Measurements from ENCODE around the gene SPDL1.
"Not testable (repeated sequence)": the region's sequence is repeated elsewhere in the genome, so short reads cannot be mapped to it uniquely, and the experiment has no call there.

Gene SPDL1

DNA sequence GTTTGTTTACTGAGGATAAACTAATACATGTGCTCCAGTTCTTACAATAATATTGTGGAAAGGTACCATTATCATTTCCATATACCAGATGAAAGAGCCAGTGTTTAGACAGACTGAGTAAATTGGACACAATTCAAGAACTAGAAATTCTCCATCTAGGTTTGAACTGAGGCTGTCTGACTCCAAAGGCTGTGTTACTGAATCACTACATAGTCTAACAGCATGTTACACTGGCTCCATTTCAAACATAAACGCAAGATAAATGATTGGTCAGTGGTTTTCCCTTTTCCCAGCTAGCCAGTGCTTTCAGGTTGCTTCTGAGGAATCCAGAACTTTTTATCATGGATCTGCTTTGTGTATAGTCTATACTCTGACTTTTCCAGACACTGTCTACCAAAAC, 8.1 kb downstream of the SPDL1 start:
- H3K4me1 Mint-ChIP-seq (ENCODE audit: low read depth): peaks cover 5% of the 10 kb centered on the region
- H3K9me3 Mint-ChIP-seq: no peaks in the 10 kb centered on the region
- H3K36me3 Mint-ChIP-seq (ENCODE audit: low read depth): peaks cover 39% of the 10 kb centered on the region
- H3K27me3 Mint-ChIP-seq (ENCODE audit: low read depth): no peaks in the 10 kb centered on the region
- H3K4me3 Mint-ChIP-seq: no peak overlapping the region
- no peak overlapping the region for H3K27ac Mint-ChIP-seq

GRCh38 chr5:169592937-169593650, 9.5 kb downstream of the SPDL1 start:
- H3K27ac Mint-ChIP-seq: no peak overlapping the region
- no peak overlapping the region for H3K4me3 Mint-ChIP-seq
- no peaks in the 10 kb centered on the region for H3K27me3 Mint-ChIP-seq (ENCODE audit: low read depth)
- no peaks in the 10 kb centered on the region for H3K9me3 Mint-ChIP-seq
- peaks cover 5% of the 10 kb centered on the region for H3K4me1 Mint-ChIP-seq (ENCODE audit: low read depth)
- H3K36me3 Mint-ChIP-seq (ENCODE audit: low read depth): peaks cover 42% of the 10 kb centered on the region

- Mint-ChIP-seq H3K27ac (no peak overlapping the region), H3K9me3 (no peaks in the 10 kb centered on the region), H3K27me3 (ENCODE audit: low read depth) (no peaks in the 10 kb centered on the region), H3K4me3 (no peak overlapping the region), H3K36me3 (ENCODE audit: low read depth) (peaks cover 42% of the 10 kb centered on the region), H3K4me1 (ENCODE audit: low read depth) (peaks cover 8% of the 10 kb centered on the region)
Measured at GRCh38 chr5:169595172-169595820, 11.7 kb downstream of the SPDL1 start.

GRCh38 chr5:169599451-169599850, 15.9 kb downstream of the SPDL1 start:
- no peak overlapping the region for H3K4me3 Mint-ChIP-seq
- H3K4me1 Mint-ChIP-seq (ENCODE audit: low read depth): peaks cover 3% of the 10 kb centered on the region
- H3K9me3 Mint-ChIP-seq: no peaks in the 10 kb centered on the region
- H3K27me3 Mint-ChIP-seq (ENCODE audit: low read depth): no peaks in the 10 kb centered on the region
- H3K27ac Mint-ChIP-seq: peak overlapping the region; percentile 16
- peaks cover 35% of the 10 kb centered on the region for H3K36me3 Mint-ChIP-seq (ENCODE audit: low read depth)

GRCh38 chr5:169602535-169602934, 19.0 kb downstream of the SPDL1 start:
- Mint-ChIP-seq H3K27ac (no peak overlapping the region), H3K27me3 (ENCODE audit: low read depth) (peaks cover 4% of the 10 kb centered on the region), H3K4me1 (ENCODE audit: low read depth) (peaks cover 3% of the 10 kb centered on the region), H3K36me3 (ENCODE audit: low read depth) (peaks cover 28% of the 10 kb centered on the region), H3K9me3 (no peaks in the 10 kb centered on the region), H3K4me3 (no peak overlapping the region)

GRCh38 chr5:169606279-169606678, 22.7 kb downstream of the SPDL1 start:
- Mint-ChIP-seq H3K27ac (no peak overlapping the region), H3K4me3 (no peak overlapping the region), H3K36me3 (ENCODE audit: low read depth) (peaks cover 12% of the 10 kb centered on the region), H3K27me3 (ENCODE audit: low read depth) (peaks cover 21% of the 10 kb centered on the region), H3K4me1 (ENCODE audit: low read depth) (no peaks in the 10 kb centered on the region), H3K9me3 (peaks cover 9% of the 10 kb centered on the region)

- H3K27ac Mint-ChIP-seq: no peak overlapping the region
- H3K4me1 Mint-ChIP-seq (ENCODE audit: low read depth): no peaks in the 10 kb centered on the region
- peaks cover 35% of the 10 kb centered on the region for H3K27me3 Mint-ChIP-seq (ENCODE audit: low read depth)
- H3K9me3 Mint-ChIP-seq: peaks cover 17% of the 10 kb centered on the region
- no peak overlapping the region for H3K4me3 Mint-ChIP-seq
- peaks cover 3% of the 10 kb centered on the region for H3K36me3 Mint-ChIP-seq (ENCODE audit: low read depth)
Measured at GRCh38 chr5:169607882-169608281, 24.3 kb downstream of the SPDL1 start.

DNA sequence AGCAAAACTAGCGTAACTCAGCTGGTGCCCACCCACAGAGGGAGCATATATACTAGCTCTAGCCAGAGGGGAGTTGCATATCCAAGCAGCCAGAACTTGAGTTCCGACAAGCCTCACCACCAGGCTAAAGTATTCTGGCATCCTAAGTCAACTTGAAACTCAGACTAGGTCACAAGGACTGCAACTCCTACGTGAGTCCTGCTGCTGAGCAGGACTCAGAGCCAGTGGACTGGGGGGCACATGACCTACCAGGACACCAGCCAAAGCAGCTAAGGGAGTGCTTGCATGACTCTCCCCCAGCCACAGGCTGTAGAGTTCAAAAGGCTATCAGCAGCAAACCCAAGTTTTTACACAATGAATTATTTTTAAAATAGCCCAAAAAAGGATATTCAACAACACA, 26.1 kb downstream of the SPDL1 start:
- H3K4me1 Mint-ChIP-seq (ENCODE audit: low read depth): no peaks in the 10 kb centered on the region

GRCh38 chr5:169610606-169611005, 27.0 kb downstream of the SPDL1 start:
- Mint-ChIP-seq H3K4me1 (ENCODE audit: low read depth) (no peaks in the 10 kb centered on the region), H3K27ac (no peak overlapping the region), H3K36me3 (ENCODE audit: low read depth) (no peaks in the 10 kb centered on the region), H3K27me3 (ENCODE audit: low read depth) (peaks cover 43% of the 10 kb centered on the region), H3K4me3 (no peak overlapping the region), H3K9me3 (peaks cover 19% of the 10 kb centered on the region)

More for the DNA sequence above, 26.1 kb downstream of the SPDL1 start:
- H3K27me3 Mint-ChIP-seq (ENCODE audit: low read depth): peaks cover 40% of the 10 kb centered on the region
- H3K9me3 Mint-ChIP-seq: peaks cover 19% of the 10 kb centered on the region
- no peak overlapping the region for H3K27ac Mint-ChIP-seq
- H3K36me3 Mint-ChIP-seq (ENCODE audit: low read depth): no peaks in the 10 kb centered on the region
- no peak overlapping the region for H3K4me3 Mint-ChIP-seq

GRCh38 chr5:169615561-169615960, 32.0 kb downstream of the SPDL1 start:
- Mint-ChIP-seq H3K36me3 (ENCODE audit: low read depth) (no peaks in the 10 kb centered on the region), H3K4me1 (ENCODE audit: low read depth) (no peaks in the 10 kb centered on the region), H3K27ac (no peak overlapping the region), H3K9me3 (peaks cover 17% of the 10 kb centered on the region), H3K4me3 (no peak overlapping the region), H3K27me3 (ENCODE audit: low read depth) (peaks cover 52% of the 10 kb centered on the region)

DNA sequence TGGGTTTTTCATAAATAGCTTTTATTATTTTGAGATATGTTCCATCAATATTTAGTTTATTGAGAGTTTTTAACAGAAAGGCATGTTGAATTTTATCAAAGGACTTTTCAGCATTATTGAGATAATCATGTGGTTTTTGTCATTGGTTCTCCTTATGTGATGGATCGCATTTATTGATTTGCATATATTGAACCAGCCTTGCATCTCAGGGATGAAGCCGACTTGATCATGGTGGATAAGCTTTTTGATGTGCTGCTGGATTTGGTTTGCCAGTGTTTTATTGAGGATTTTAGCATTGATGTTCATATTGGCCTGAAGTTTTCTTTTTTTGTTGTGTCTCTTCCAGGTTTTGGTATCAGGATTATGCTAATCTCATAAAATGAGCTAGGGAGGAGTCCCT, 40.7 kb downstream of the SPDL1 start:
- not testable (repeated sequence) for H3K27ac Mint-ChIP-seq; H3K4me3 Mint-ChIP-seq; H3K36me3 Mint-ChIP-seq (ENCODE audit: low read depth); H3K4me1 Mint-ChIP-seq (ENCODE audit: low read depth)
- Mint-ChIP-seq H3K27me3 (ENCODE audit: low read depth) (peaks cover 35% of the 10 kb centered on the region), H3K9me3 (peaks cover 14% of the 10 kb centered on the region)

DNA sequence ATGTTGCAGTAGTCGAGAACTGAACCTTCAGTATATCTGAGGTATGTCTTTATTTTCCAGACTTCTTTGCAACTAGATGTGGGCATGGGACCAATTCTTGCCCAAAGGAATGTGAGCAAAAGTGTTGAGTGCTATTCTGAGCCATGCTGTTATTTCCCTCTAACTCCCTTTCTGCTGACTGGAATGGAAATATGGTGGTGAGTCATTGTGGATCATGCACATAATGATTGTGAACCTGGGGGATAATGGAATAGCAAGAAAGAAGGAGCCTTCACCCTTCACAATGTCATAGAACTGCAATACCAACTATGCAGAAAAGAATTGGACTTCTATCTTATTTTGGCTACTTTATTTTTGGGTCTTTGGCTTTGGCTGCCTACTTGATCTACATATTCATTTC, 43.2 kb downstream of the SPDL1 start:
- no peak overlapping the region for H3K4me3 Mint-ChIP-seq
- peaks cover 14% of the 10 kb centered on the region for H3K9me3 Mint-ChIP-seq
- H3K36me3 Mint-ChIP-seq (ENCODE audit: low read depth): peaks cover 4% of the 10 kb centered on the region
- peaks cover 32% of the 10 kb centered on the region for H3K27me3 Mint-ChIP-seq (ENCODE audit: low read depth)
- H3K27ac Mint-ChIP-seq: no peak overlapping the region
- peaks cover 11% of the 10 kb centered on the region for H3K4me1 Mint-ChIP-seq (ENCODE audit: low read depth)

DNA sequence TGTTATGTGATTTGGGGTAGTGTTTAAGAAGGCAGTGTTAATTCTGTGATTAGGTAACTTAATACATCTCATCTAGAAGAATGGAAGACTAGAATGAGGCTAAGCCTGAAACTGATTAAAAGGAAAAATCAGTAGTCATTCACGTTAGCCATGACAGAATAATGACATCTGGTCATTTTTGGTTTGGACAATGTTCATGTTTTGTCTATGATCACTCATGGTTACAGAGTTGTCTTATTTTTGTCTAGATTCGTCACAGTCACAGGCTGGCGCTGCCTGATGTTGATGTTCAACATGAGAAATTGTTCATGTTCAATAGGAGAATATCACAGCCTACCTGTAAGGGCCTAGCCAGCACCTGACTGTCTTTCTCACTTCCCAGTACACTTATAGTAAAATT, 44.0 kb downstream of the SPDL1 start:
- H3K4me3 Mint-ChIP-seq: no peak overlapping the region
- H3K4me1 Mint-ChIP-seq (ENCODE audit: low read depth): peaks cover 11% of the 10 kb centered on the region
- no peak overlapping the region for H3K27ac Mint-ChIP-seq
- H3K27me3 Mint-ChIP-seq (ENCODE audit: low read depth): peaks cover 36% of the 10 kb centered on the region
- peaks cover 6% of the 10 kb centered on the region for H3K36me3 Mint-ChIP-seq (ENCODE audit: low read depth)
- H3K9me3 Mint-ChIP-seq: peaks cover 14% of the 10 kb centered on the region

GRCh38 chr5:169628892-169629291, 45.3 kb downstream of the SPDL1 start:
- peaks cover 12% of the 10 kb centered on the region for H3K9me3 Mint-ChIP-seq
- peaks cover 6% of the 10 kb centered on the region for H3K36me3 Mint-ChIP-seq (ENCODE audit: low read depth)

DNA sequence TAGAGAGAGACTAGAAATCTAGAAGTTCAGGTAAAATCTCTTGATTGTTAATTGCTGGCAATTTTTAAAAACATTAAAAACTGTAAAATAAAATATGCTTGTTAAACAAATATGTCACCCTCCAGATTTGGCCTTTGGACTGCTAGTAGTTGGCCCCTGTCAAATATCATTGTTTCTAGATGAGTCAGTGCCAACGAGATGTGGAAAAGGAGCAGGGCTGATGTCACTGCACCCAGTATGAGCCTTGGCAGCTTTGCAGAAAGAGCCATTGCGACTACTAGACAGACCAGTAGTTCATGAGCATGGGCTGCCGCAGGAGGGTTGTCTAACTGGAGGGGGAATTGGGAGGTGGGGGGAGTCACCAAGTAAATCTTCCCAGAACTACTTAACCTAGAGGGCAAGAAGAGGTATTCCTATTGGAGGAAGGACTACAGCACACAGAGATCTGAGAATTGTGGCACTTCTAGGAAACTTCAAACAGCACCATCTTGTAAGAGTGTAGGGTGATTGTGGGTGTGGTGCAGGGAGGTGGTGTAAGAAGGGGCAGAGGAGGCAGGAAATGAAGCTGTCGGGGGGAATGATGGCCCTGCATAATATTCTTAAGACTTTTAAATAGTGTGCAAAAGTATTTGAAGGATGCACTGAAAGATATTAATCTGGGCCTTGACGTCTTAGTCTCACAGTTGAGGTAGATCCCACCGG, 46.4 kb downstream of the SPDL1 start:
- Mint-ChIP-seq H3K9me3 (peaks cover 8% of the 10 kb centered on the region), H3K4me1 (ENCODE audit: low read depth) (peaks cover 6% of the 10 kb centered on the region), H3K27me3 (ENCODE audit: low read depth) (peaks cover 28% of the 10 kb centered on the region), H3K36me3 (ENCODE audit: low read depth) (peaks cover 8% of the 10 kb centered on the region), H3K27ac (peak overlapping the region; percentile 16), H3K4me3 (no peak overlapping the region)

More at GRCh38 chr5:169628892-169629291, 45.3 kb downstream of the SPDL1 start:
- no peak overlapping the region for H3K27ac Mint-ChIP-seq
- H3K4me1 Mint-ChIP-seq (ENCODE audit: low read depth): peaks cover 8% of the 10 kb centered on the region
- peaks cover 34% of the 10 kb centered on the region for H3K27me3 Mint-ChIP-seq (ENCODE audit: low read depth)
- no peak overlapping the region for H3K4me3 Mint-ChIP-seq

Measured in T-helper 1 cell treated with Interleukin-12 subunit alpha and Interleukin-12 subunit beta and Interleukin-4 antibody, amounts not matched to agents 30 μg/mL and 1 μg/mL, for 36 hours (primary cell).